Activated gamma-delta T cell treated with anti-CD3 and anti-CD28 coated beads, Interleukin-2, amount 50 U/mL, for 16 hours (primary cell): ENCODE measurements around the gene BRINP2.

ENCODE experiments used
- DNase-seq: peaks from one replicate; pipeline ENCODE4 v3.0.0-alpha.2; 2020; ENCODE audit warnings: low read depth

The BRINP2 gene, protein sequence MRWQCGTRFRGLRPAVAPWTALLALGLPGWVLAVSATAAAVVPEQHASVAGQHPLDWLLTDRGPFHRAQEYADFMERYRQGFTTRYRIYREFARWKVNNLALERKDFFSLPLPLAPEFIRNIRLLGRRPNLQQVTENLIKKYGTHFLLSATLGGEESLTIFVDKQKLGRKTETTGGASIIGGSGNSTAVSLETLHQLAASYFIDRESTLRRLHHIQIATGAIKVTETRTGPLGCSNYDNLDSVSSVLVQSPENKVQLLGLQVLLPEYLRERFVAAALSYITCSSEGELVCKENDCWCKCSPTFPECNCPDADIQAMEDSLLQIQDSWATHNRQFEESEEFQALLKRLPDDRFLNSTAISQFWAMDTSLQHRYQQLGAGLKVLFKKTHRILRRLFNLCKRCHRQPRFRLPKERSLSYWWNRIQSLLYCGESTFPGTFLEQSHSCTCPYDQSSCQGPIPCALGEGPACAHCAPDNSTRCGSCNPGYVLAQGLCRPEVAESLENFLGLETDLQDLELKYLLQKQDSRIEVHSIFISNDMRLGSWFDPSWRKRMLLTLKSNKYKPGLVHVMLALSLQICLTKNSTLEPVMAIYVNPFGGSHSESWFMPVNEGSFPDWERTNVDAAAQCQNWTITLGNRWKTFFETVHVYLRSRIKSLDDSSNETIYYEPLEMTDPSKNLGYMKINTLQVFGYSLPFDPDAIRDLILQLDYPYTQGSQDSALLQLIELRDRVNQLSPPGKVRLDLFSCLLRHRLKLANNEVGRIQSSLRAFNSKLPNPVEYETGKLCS

GRCh38 chr1:177170756-177171535 is at the start of gene BRINP2:
Gene BRINP2, plus strand, starts transcription at chr1:177170958. Its CDS starts 58,919 bp downstream, at chr1:177229877.
- no peak for DNase-seq

DNA sequence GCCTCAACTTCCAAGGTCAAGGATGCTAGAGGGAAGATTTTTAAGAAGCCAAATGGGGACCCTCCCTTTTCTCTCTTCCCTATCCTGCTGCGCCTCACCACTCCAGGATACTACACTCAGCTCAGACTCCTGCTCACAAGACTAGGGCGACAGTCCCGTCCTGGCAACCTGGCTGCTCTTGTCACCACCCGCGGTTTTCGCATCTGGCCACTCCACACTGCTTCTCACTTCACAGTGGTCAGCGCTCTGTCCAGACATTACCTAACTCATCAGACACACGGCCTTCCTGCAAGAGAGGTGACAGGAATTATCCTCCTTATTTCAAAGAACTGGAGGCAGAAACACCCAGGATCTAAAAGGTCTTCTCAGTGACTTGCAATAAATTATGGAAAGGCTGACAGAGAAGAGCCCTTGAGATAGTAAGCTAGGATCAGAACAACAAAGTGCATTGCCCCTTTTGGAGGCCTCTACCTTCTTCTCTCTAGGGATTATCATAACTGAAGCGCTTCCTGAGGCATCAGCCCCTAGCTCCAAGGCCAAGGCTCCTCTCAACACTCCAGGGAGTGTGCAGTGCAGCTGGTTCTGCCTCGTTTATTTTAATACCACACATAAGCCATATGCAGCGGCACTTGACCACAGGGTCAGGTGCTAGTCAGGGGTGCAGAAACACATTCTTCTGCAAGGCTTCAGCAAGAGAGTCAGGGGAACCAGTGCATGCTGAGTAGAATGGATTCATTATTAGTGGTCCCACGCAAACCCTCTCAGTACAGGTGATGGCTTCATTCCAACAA is 48.1 kb upstream of the BRINP2 start:
- no peak for DNase-seq

DNA sequence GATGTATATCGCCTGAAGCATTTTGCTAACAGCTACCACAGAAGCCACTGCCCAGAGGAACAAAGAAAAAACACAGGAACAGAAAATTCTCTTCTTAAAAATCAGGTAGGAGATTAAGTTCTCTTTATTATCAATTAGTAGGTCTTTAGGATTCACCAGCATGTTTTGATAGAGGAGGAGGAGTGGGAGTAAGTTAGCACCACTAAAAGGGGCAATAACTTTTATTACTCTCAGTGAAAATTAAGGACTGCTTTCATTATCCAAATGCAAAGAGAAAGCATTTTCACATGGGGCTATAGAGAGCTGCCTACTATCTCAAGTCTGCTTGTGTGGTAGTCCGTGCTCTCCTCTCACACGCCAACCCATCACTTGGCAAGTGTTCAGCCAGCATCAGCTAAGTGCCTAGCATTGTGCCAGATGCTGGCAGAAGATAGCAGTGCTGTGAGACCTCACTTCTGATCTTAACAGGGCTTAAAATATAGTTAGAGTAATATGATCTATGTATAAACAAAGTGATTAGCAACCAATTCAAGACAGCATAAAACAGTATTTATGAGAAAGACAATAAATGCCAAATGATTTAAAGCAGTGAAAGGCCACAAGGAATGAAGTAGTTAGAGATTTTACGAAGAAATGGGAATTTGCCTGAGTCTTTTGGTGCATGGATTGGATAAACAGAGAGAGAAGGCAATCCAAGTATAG is 46.0 kb upstream of the BRINP2 start:
- no peak for DNase-seq

GRCh38 chr1:177126267-177126666 is 44.5 kb upstream of the BRINP2 start:
- DNase-seq, result no peak

- no peak for DNase-seq
These were observed 42.0 kb upstream of the BRINP2 start for GRCh38 chr1:177128665-177129281.

DNA sequence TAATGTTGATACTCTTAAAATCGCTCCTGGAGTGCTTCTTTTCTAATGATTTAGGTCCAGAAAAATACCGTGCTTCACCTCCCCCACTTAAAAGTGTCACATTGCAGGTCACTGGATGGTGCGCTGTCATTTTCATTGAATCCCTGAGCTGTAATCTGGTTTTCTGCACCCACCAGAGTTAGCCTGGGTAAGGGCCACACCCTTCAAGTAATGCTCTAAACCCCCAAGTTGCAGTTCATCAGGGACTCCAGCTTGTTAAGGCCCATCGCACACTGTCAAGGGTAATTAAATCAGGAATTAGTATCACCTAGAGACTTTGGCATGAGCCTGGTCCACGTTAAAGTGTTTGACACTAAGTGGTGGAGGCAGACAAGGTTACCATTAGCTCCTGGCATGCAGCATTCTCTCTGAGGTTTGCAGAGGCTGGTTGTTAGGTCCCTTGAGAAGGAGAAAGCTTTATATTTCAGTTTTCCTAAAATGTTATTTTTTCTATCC is 40.3 kb upstream of the BRINP2 start:
- no peak for DNase-seq

- DNase-seq, result no peak
These were observed 39.0 kb upstream of the BRINP2 start for GRCh38 chr1:177131723-177132122.

- no peak for DNase-seq
These were observed 38.6 kb upstream of the BRINP2 start for GRCh38 chr1:177132141-177132540.

GRCh38 chr1:177133977-177134538 is 36.7 kb upstream of the BRINP2 start:
- no peak for DNase-seq

- no peak for DNase-seq
These were observed 35.5 kb upstream of the BRINP2 start for GRCh38 chr1:177135250-177135649.

- no peak for DNase-seq
These were observed 32.9 kb upstream of the BRINP2 start for GRCh38 chr1:177137814-177138213.

DNA sequence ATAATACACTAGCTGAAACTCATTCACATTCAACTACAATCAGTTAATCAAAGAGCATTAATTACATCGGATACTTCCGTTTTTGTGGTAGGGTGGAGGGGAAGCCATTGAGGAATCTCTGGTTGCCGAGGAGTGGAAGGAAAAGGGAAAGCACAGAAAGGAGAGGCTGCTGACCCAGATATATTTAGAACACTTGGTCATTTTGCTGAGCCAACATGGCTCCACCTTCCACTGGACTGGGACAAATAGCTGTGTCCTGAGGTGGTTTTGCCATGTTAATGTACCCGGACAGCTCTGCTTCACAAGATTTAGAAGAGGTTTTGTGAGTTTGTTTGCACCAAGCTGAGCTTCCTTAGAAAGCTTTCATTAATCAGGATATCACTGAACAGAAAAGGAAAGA is 32.4 kb upstream of the BRINP2 start:
- DNase-seq, result no peak

DNA sequence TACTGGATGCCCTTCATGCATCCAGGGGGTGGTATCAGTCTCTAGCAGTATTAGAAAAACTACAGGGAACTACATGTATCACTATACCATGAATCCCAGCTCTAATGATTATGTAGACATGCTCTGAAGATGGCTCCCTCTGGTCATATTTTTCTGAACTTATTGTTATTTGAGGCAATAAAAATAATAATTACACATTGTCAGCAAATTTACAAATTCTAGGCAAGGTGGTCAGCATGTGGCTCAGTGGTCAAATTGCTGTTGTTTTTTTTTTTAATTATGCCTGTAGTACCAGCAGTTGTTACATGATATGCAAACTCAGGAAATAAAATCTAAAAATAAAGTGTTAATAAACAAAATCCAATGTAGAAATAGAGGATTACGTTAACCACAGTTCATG is 28.7 kb upstream of the BRINP2 start:
- DNase-seq, result no peak

DNA sequence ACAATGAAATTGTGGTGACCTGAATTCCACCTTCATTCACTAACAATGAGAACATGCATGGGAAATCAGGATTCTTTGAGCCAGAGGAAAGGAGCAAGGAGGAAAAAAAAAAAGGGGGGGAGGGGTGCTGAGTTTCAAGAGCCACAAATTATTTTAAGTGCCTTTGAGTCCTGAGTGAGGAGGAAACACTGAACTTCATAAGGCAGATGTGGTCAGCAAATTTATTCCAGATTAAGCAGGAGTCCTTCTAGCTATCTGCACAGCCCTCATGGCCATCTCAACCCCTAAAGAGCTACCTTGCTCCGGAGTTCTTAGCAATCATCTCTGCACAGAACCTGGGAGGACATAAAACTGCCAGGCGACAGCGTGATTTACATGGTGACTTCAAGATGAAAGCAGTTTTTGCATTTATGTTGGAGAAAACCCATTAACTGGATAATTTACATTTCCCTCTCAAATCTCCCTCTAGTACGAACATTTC is 27.9 kb upstream of the BRINP2 start:
- no peak for DNase-seq

GRCh38 chr1:177145106-177146070 is 25.4 kb upstream of the BRINP2 start:
- DNase-seq, result no peak

DNA sequence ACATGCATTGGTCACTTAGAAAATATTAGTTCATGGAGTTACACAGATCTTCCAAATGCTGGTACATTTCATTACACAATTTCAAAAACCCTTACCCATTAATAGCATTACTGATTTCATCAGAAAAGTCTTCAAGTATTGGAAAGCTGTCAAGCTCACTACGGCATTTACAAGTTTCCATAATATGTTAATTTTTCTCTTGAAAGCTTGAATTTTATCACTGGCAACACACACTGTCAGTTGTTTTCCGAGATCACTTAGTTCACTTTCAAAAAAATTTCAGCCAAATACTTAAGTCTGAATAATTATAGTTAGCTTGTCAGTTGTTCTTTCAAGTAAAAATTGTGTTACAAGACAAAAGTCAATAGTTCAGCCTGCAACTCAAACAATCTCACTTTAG is 24.3 kb upstream of the BRINP2 start:
- DNase-seq, result no peak

GRCh38 chr1:177162243-177162642 is 8.5 kb upstream of the BRINP2 start:
- no peak for DNase-seq

- no peak for DNase-seq
These were observed 6.8 kb upstream of the BRINP2 start for GRCh38 chr1:177163844-177164379.
